HCT116 (cell line): ENCODE data around the gene CMTM8. TPM values are rescaled to one million over a fixed set of nuclear protein-coding genes. Genes with fewer than 3 reads are reported as not detected.

Experiments used
- ATAC-seq: fragments of 200-7000 bp; cut with Tn5 transposase; 2 replicates; pipeline ENCODE4 v1.9.1; 2020; ENCODE audit warnings: mild to moderate bottlenecking, moderate library complexity
- BruUV-seq: library from RNA; stranded (reverse); fragments of 400-500 nt; replicated peaks from 2 replicates; lab custom pipeline; 2021; lab: Mats Ljungman, UMichigan
- CTCF ChIA-PET: fragments of 300-600 bp; sonication (Branson Sonifier 250); formaldehyde crosslinking; loops from one replicate; lab custom pipeline; 2021; ENCODE audit warnings: antibody characterized with exemption; lab: Charles Lee
- POLR2A ChIA-PET: fragments of 300-600, 350-600 bp; sonication (Branson Sonifier 250); formaldehyde crosslinking; loops from one replicate; lab custom pipeline; 2021; ENCODE audit warnings: antibody characterized with exemption; lab: Charles Lee
- RAD21 ChIA-PET, 2 experiments: fragments of 300-600 bp; sonication (Branson Sonifier 250); formaldehyde crosslinking; loops; one replicate each; lab custom pipeline; 2023; ENCODE audit warnings: low total read pairs in 2 of 2; ENCODE audit not compliant: uncharacterized antibody in 2 of 2, unreplicated experiment in 2 of 2, low non-redundant PET in 1 of 2; lab: Charles Lee
- DNase-seq: peaks from one replicate; pipeline ENCODE4 v3.0.0-alpha.2; 2010; ENCODE audit warnings: low read depth, low spot score
- H2AFZ ChIP-seq: fragments of 200-600 bp; shearing (Covaris generic), sonication (generic); 2 replicates; pipeline ENCODE4 v1.6.1; 2017; ENCODE audit warnings: low read depth, mixed run types, mixed read lengths, antibody characterized with exemption, low read length; ENCODE audit not compliant: poor library complexity, severe bottlenecking
- H3K27ac ChIP-seq: 2 replicates; pipeline ENCODE4 v1.5.1; 2012; ENCODE audit warnings: low read depth, low read length
- H3K27me3 ChIP-seq: fragments of 200-600 bp; sonication (generic); 2 replicates; pipeline ENCODE4 v1.6.1; 2016; ENCODE audit warnings: mixed run types, low read length, mixed read lengths; ENCODE audit not compliant: insufficient read depth
- H3K36me3 ChIP-seq, 2 experiments: fragments of 200-500 bp in 1 of 2; fragments of 200-600 bp in 1 of 2; sonication (Bioruptor generic) in 1 of 2; sonication (generic) in 1 of 2; 2 replicates each; pipeline versions ENCODE4 v1.5.1 to v1.6.1; 2014 to 2016; ENCODE audit warnings: low read length in 2 of 2, inconsistent platforms in 1 of 2, mixed read lengths in 1 of 2, mixed run types in 1 of 2; ENCODE audit not compliant: insufficient read depth in 2 of 2, control insufficient read depth in 1 of 2
- H3K4me1 ChIP-seq, 2 experiments: fragments of 200-600 bp in 1 of 2; sonication (generic) in 1 of 2; 2 replicates each; pipeline versions ENCODE4 v1.5.1 to v1.6.1; 2012 to 2017; ENCODE audit warnings: low read length in 2 of 2, inconsistent platforms in 1 of 2, mild to moderate bottlenecking in 1 of 2, mixed read lengths in 1 of 2, mixed run types in 1 of 2, moderate library complexity in 1 of 2; ENCODE audit not compliant: insufficient read depth in 2 of 2, control insufficient read depth in 1 of 2
- H3K4me2 ChIP-seq: fragments of 200-600 bp; sonication (generic); 2 replicates; pipeline ENCODE4 v1.6.1; 2017; ENCODE audit warnings: mixed run types, low read length, mixed read lengths
- H3K4me3 ChIP-seq, 2 experiments: fragments of 200-600 bp in 1 of 2; sonication (generic) in 1 of 2; replicated peaks in 1 of 2; 2 replicates each; pipeline ENCODE4 v1.5.1; 2011 to 2016; ENCODE audit warnings: low read length in 2 of 2, control low read depth in 1 of 2, low read depth in 1 of 2, mild to moderate bottlenecking in 1 of 2, mixed read lengths in 1 of 2, mixed run types in 1 of 2
- H3K79me2 ChIP-seq: fragments of 200-600 bp; sonication (generic); 2 replicates; pipeline ENCODE4 v1.6.1; 2017; ENCODE audit warnings: mild to moderate bottlenecking, mixed run types, low read length, moderate library complexity, mixed read lengths; ENCODE audit not compliant: insufficient read depth
- H3K9ac ChIP-seq: fragments of 200-600 bp; sonication (generic); 2 replicates; pipeline ENCODE4 v1.6.1; 2016; ENCODE audit warnings: low read length, mixed read lengths
- H3K9me2 ChIP-seq: fragments of 200-600 bp; sonication (generic), shearing (Covaris generic); 2 replicates; pipeline ENCODE4 v1.6.1; 2017; ENCODE audit warnings: mixed run types, mild to moderate bottlenecking, moderate library complexity; ENCODE audit not compliant: insufficient read depth
- H3K9me3 ChIP-seq, 2 experiments: fragments of 200-500 bp in 1 of 2; fragments of 200-600 bp in 1 of 2; sonication (Bioruptor generic) in 1 of 2; sonication (generic) in 1 of 2; 2 replicates each; pipeline ENCODE4 v1.6.1; 2014 to 2017; ENCODE audit warnings: low read length in 2 of 2, mixed read lengths in 2 of 2, inconsistent platforms in 1 of 2, low read depth in 1 of 2, mild to moderate bottlenecking in 1 of 2, mixed run types in 1 of 2, moderate library complexity in 1 of 2; ENCODE audit not compliant: control insufficient read depth in 1 of 2, insufficient read depth in 1 of 2
- H4K20me1 ChIP-seq: fragments of 200-600 bp; sonication (generic), shearing (Covaris generic); 2 replicates; pipeline ENCODE4 v1.6.1; 2017; ENCODE audit warnings: mixed run types, mild to moderate bottlenecking, moderate library complexity; ENCODE audit not compliant: insufficient read depth
- CBX3 ChIP-seq: IDR thresholded peaks from 2 replicates; pipeline ENCODE4 v1.6.1; 2012; ENCODE audit warnings: low read depth
- CEBPB ChIP-seq: IDR thresholded peaks from 2 replicates; pipeline ENCODE4 v1.6.1; 2012; ENCODE audit warnings: low read depth
- EGR1 ChIP-seq: IDR thresholded peaks from 2 replicates; pipeline ENCODE4 v1.6.1; 2012; ENCODE audit warnings: low read depth
- ELF1 ChIP-seq: IDR thresholded peaks from 2 replicates; pipeline ENCODE4 v1.6.1; 2012; ENCODE audit warnings: low read depth, borderline replicate concordance
- EZH2phosphoT487 ChIP-seq: fragments of 200-600 bp; IDR thresholded peaks from 2 replicates; pipeline ENCODE4 v1.6.1; 2018; ENCODE audit warnings: antibody characterized with exemption, borderline replicate concordance
- FOSL1 ChIP-seq: IDR thresholded peaks from 2 replicates; pipeline ENCODE4 v1.6.1; 2012; ENCODE audit warnings: low read depth
- JUND ChIP-seq: IDR thresholded peaks from 2 replicates; pipeline ENCODE4 v1.6.1; 2012
- POLR2A ChIP-seq: IDR thresholded peaks from 2 replicates; pipeline ENCODE4 v1.7.0; 2011; ENCODE audit warnings: borderline replicate concordance; ENCODE audit not compliant: insufficient read depth, insufficient read length; ENCODE audit errors: extremely low read depth
- RAD21 ChIP-seq: IDR thresholded peaks from 2 replicates; pipeline ENCODE4 v1.6.1; 2012; ENCODE audit warnings: low read depth, mild to moderate bottlenecking
- SIN3A ChIP-seq: IDR thresholded peaks from 2 replicates; pipeline ENCODE4 v1.6.1; 2012; ENCODE audit warnings: low read depth
- SP1 ChIP-seq: IDR thresholded peaks from 2 replicates; pipeline ENCODE4 v1.6.1; 2012; ENCODE audit warnings: low read depth
- SRF ChIP-seq: IDR thresholded peaks from 2 replicates; pipeline ENCODE4 v1.6.1; 2012; ENCODE audit warnings: low read depth
- YY1 ChIP-seq: IDR thresholded peaks from 2 replicates; pipeline ENCODE4 v1.6.1; 2011; ENCODE audit warnings: low read length, low read depth, moderate library complexity, mild to moderate bottlenecking; ENCODE audit not compliant: insufficient replicate concordance; ENCODE audit errors: extremely low read depth
- ZFX ChIP-seq: fragments of 450-650 bp; IDR thresholded peaks from 2 replicates; pipeline ENCODE4 v1.6.1; 2017
- intact Hi-C: fragments of 100-400 bp; cut with micrococcal nuclease; formaldehyde crosslinking; loops from 2 replicates; pipeline ENCODE4 v1.10.0; 2022
- total RNA-seq: library from RNA; stranded (reverse); gene quantifications from one replicate; pipeline ENCODE4 v1.2.1, GENCODE V29; 2021; ENCODE audit not compliant: unreplicated experiment
- TF ChIP-seq, protein P1 (sequence below): IDR thresholded peaks from 2 replicates; pipeline ENCODE4 v1.6.1; 2012
- TF ChIP-seq, protein P2 (sequence below): IDR thresholded peaks from 2 replicates; pipeline ENCODE4 v1.6.1; 2012
- TF ChIP-seq, protein P3 (sequence below), 3 experiments: fragments of 200-600 bp in 1 of 3; sonication (generic) in 1 of 3; IDR thresholded peaks in 2 of 3; conservative IDR thresholded peaks in 1 of 3; 2 replicates each; pipeline ENCODE4 v1.5.1; 2012 to 2017; ENCODE audit warnings: low read depth in 2 of 3, low read length in 2 of 3, antibody characterized with exemption in 1 of 3, borderline replicate concordance in 1 of 3, control low read depth in 1 of 3, mild to moderate bottlenecking in 1 of 3, mixed read lengths in 1 of 3, mixed run types in 1 of 3, moderate library complexity in 1 of 3; ENCODE audit not compliant: insufficient read depth in 1 of 3
- TF ChIP-seq, protein P4 (sequence below): IDR thresholded peaks from 2 replicates; pipeline ENCODE4 v1.6.1; 2012; ENCODE audit warnings: low read depth
- TF ChIP-seq, protein P5 (sequence below): IDR thresholded peaks from 2 replicates; pipeline ENCODE4 v1.6.1; 2011; ENCODE audit warnings: mild to moderate bottlenecking, low read length, moderate library complexity; ENCODE audit not compliant: insufficient replicate concordance; ENCODE audit errors: extremely low read depth

The CMTM8 gene
- total RNA-seq, 1 experiment from 2014 or later, result 19.4 TPM

DNA sequence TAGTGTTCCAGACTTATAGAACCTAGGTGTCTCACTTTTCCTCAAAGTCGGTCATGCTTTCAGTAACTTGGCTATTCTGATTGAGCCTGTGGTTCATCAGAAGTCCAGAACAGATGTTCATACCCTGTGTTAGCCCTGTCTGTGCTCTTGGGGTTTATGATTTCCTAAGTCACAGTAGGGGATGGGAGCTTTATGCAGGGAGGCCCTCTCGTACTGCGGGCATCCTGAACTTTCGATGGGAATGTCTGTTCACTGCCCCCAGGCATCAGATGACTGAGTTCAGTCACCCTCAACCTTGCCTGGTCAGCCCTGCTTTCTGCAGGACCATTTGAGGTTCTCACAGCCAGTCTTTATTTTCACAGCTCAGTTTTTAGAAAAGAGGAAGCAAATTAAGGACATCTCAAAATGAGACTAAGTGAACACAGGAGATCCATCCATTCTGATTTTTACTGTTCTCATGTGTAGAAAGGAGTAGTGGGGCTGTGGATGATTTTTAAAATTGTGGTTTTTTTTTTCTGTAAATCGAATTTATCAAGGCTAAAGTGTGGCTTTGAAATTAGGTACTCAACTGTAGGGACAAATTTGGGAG, 71.3 kb downstream of the CMTM8 start:
- intact Hi-C loops, result no loop called here
- Histone ChIP-seq H3K4me1 (peaks cover 35 to 43% of the 10 kb centered on the region in 2 experiments), H3K79me2 (peaks cover 40% of the 10 kb centered on the region), H2AFZ (no peak overlapping the region), H3K27me3 (no peaks in the 10 kb centered on the region), H3K36me3 (no peaks in the 10 kb centered on the region), H3K4me3 (no peak overlapping the region), H3K9ac (no peak overlapping the region), H3K9me3 (no peaks in the 10 kb centered on the region), H3K4me2 (no peak overlapping the region), H3K27ac (no peak overlapping the region), H4K20me1 (no peaks in the 10 kb centered on the region), H3K9me2 (no peaks in the 10 kb centered on the region)
- BruUV-seq, result no TSS peak
- ChIA-PET POLR2A (no interaction called here), CTCF (no interaction called here), RAD21 (no interaction called here)
- ATAC-seq (no peak), DNase-seq (no peak)
- no peak for TF ChIP-seq ELF1
- no peak for TF ChIP-seq EGR1
- no peak for TF ChIP-seq SP1
- no peak for TF ChIP-seq JUND
- TF ChIP-seq SIN3A, result no peak
- TF ChIP-seq, protein P1, sequence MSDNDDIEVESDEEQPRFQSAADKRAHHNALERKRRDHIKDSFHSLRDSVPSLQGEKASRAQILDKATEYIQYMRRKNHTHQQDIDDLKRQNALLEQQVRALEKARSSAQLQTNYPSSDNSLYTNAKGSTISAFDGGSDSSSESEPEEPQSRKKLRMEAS, result no peak
- TF ChIP-seq, protein P2, sequence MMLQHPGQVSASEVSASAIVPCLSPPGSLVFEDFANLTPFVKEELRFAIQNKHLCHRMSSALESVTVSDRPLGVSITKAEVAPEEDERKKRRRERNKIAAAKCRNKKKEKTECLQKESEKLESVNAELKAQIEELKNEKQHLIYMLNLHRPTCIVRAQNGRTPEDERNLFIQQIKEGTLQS, result no peak
- no peak for TF ChIP-seq FOSL1
- TF ChIP-seq CEBPB, result no peak
- TF ChIP-seq YY1, result no peak
- TF ChIP-seq, protein P3, sequence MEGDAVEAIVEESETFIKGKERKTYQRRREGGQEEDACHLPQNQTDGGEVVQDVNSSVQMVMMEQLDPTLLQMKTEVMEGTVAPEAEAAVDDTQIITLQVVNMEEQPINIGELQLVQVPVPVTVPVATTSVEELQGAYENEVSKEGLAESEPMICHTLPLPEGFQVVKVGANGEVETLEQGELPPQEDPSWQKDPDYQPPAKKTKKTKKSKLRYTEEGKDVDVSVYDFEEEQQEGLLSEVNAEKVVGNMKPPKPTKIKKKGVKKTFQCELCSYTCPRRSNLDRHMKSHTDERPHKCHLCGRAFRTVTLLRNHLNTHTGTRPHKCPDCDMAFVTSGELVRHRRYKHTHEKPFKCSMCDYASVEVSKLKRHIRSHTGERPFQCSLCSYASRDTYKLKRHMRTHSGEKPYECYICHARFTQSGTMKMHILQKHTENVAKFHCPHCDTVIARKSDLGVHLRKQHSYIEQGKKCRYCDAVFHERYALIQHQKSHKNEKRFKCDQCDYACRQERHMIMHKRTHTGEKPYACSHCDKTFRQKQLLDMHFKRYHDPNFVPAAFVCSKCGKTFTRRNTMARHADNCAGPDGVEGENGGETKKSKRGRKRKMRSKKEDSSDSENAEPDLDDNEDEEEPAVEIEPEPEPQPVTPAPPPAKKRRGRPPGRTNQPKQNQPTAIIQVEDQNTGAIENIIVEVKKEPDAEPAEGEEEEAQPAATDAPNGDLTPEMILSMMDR (IDR thresholded peaks at IDR 0.05 in 2 of 3, conservative IDR thresholded peaks at IDR 0.05 in 1 of 3; ENCODE audit: borderline replicate concordance in 1 of 3, insufficient read depth in 1 of 3, low read depth in 2 of 3, low read length in 2 of 3), result no peak
- TF ChIP-seq, protein P4, sequence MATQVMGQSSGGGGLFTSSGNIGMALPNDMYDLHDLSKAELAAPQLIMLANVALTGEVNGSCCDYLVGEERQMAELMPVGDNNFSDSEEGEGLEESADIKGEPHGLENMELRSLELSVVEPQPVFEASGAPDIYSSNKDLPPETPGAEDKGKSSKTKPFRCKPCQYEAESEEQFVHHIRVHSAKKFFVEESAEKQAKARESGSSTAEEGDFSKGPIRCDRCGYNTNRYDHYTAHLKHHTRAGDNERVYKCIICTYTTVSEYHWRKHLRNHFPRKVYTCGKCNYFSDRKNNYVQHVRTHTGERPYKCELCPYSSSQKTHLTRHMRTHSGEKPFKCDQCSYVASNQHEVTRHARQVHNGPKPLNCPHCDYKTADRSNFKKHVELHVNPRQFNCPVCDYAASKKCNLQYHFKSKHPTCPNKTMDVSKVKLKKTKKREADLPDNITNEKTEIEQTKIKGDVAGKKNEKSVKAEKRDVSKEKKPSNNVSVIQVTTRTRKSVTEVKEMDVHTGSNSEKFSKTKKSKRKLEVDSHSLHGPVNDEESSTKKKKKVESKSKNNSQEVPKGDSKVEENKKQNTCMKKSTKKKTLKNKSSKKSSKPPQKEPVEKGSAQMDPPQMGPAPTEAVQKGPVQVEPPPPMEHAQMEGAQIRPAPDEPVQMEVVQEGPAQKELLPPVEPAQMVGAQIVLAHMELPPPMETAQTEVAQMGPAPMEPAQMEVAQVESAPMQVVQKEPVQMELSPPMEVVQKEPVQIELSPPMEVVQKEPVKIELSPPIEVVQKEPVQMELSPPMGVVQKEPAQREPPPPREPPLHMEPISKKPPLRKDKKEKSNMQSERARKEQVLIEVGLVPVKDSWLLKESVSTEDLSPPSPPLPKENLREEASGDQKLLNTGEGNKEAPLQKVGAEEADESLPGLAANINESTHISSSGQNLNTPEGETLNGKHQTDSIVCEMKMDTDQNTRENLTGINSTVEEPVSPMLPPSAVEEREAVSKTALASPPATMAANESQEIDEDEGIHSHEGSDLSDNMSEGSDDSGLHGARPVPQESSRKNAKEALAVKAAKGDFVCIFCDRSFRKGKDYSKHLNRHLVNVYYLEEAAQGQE, result no peak
- TF ChIP-seq, protein P5, sequence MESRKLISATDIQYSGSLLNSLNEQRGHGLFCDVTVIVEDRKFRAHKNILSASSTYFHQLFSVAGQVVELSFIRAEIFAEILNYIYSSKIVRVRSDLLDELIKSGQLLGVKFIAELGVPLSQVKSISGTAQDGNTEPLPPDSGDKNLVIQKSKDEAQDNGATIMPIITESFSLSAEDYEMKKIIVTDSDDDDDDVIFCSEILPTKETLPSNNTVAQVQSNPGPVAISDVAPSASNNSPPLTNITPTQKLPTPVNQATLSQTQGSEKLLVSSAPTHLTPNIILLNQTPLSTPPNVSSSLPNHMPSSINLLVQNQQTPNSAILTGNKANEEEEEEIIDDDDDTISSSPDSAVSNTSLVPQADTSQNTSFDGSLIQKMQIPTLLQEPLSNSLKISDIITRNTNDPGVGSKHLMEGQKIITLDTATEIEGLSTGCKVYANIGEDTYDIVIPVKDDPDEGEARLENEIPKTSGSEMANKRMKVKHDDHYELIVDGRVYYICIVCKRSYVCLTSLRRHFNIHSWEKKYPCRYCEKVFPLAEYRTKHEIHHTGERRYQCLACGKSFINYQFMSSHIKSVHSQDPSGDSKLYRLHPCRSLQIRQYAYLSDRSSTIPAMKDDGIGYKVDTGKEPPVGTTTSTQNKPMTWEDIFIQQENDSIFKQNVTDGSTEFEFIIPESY, result no peak
- TF ChIP-seq ZFX, result no peak
- TF ChIP-seq RAD21, result no peak
- no peak for TF ChIP-seq CBX3
- TF ChIP-seq EZH2phosphoT487, result no peak
- no peak for TF ChIP-seq POLR2A
- TF ChIP-seq SRF, result no peak
